ENCODE measurements around the gene BAHCC1.

DNA sequence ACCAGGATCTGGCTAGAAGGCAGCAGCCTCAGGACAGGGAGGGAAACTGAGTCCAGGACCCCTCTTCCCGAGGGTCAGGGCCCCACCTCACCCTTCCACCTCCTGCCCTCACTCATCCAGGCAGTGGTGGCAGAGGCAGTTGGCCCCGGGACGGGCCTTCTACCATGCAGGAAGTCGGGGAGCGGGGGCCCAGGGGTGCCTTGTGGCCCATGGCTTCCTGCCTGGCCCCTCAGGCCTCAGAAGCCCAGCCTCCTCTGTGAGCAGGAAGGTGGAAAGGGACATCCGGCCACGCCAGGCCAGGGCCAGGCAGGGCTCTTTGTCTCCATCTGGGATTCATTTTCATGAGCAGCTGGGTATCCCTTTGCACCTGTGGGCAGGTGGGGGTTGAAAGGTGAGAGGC lies 58.5 kb downstream of the BAHCC1 start:
- TF ChIP-seq, protein P1, sequence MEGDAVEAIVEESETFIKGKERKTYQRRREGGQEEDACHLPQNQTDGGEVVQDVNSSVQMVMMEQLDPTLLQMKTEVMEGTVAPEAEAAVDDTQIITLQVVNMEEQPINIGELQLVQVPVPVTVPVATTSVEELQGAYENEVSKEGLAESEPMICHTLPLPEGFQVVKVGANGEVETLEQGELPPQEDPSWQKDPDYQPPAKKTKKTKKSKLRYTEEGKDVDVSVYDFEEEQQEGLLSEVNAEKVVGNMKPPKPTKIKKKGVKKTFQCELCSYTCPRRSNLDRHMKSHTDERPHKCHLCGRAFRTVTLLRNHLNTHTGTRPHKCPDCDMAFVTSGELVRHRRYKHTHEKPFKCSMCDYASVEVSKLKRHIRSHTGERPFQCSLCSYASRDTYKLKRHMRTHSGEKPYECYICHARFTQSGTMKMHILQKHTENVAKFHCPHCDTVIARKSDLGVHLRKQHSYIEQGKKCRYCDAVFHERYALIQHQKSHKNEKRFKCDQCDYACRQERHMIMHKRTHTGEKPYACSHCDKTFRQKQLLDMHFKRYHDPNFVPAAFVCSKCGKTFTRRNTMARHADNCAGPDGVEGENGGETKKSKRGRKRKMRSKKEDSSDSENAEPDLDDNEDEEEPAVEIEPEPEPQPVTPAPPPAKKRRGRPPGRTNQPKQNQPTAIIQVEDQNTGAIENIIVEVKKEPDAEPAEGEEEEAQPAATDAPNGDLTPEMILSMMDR (IDR thresholded peaks at IDR 0.05; ENCODE audit: control extremely low read depth in 1 of 3, insufficient read depth in 1 of 3, low read depth in 1 of 3, low read length in 3 of 3) = no peak
- TF ChIP-seq SP2 (IDR thresholded peaks at IDR 0.05; ENCODE audit: low read length) (no peak), POLR2AphosphoS5 (IDR thresholded peaks at IDR 0.05; ENCODE audit: low read depth, low read length) (no peak), EP300 (IDR thresholded peaks at IDR 0.05; ENCODE audit: borderline replicate concordance in 1 of 2, low read depth in 2 of 2, low read length in 2 of 2) (no peak), TAF1 (IDR thresholded peaks at IDR 0.05; ENCODE audit: low read depth, low read length) (no peak), JUND (IDR thresholded peaks at IDR 0.05; ENCODE audit: low read length) (no peak), CHD2 (IDR thresholded peaks at IDR 0.05; ENCODE audit: low read length) (no peak), NRF1 (IDR thresholded peaks at IDR 0.05; ENCODE audit: low read depth, low read length) (no peak), MAFK (IDR thresholded peaks at IDR 0.05; ENCODE audit: low read depth, low read length) (no peak), EZH2 (IDR thresholded peaks at IDR 0.05; ENCODE audit: low read depth, low read length, severe bottlenecking) (no peak), KDM4A (IDR thresholded peaks at IDR 0.05; ENCODE audit: low read depth, low read length, severe bottlenecking) (no peak), GABPA (IDR thresholded peaks at IDR 0.05; ENCODE audit: borderline replicate concordance, insufficient read depth, low read length) (no peak)
- TF ChIP-seq, protein P2, sequence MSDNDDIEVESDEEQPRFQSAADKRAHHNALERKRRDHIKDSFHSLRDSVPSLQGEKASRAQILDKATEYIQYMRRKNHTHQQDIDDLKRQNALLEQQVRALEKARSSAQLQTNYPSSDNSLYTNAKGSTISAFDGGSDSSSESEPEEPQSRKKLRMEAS (IDR thresholded peaks at IDR 0.05) = no peak

Data from H1 (cell line).